Prostate gland (tissue), 2 donors: Measurements from ENCODE around the gene XPO6.

Experiments used
- CTCF ChIP-seq, 4 experiments: fragments of 200-600 bp in 2 of 4; fragments of 450-650 bp in 2 of 4; sonication (generic) in 2 of 4; IDR thresholded peaks; 1 replicate in 3 of 4; 2 replicates in 1 of 4; pipeline ENCODE4 v1.5.1; 2016 to 2019; ENCODE audit warnings: antibody characterized with exemption in 4 of 4, mild to moderate bottlenecking in 2 of 4, moderate library complexity in 2 of 4
- POLR2A ChIP-seq: fragments of 450-650 bp; IDR thresholded peaks from one replicate; pipeline ENCODE4 v1.6.1; 2016; ENCODE audit warnings: antibody characterized with exemption, mild to moderate bottlenecking

DNA sequence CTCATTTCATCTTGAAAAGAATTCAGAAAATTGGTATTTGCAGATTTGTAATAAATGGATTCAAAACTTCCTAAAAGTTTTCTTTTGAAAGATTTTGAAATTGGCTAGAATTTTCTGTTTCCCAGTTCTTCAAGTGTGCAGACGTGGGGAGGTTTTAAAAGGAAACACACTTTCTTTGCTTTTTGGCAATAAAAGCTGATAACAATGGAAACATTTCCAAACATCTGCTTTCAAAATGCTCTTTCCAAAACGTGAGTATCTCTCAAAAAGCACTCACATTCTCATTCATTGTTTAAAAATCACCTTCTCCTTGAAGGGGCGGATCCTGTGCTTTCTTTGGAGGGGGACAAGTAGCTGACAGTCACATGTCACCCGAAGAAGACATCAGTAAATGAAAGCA is 139.7 kb downstream of the XPO6 start:
- TF ChIP-seq CTCF (IDR thresholded peaks at IDR 0.05) (no peak), POLR2A (no peak)
